ENCODE data around the gene ABCG5. TPM values are rescaled to one million over a fixed set of nuclear protein-coding genes. Genes with fewer than 3 reads are reported as not detected.

Gene ABCG5
- polyA plus RNA-seq, 1 donor (not counting 4 experiments of a cell fraction or from before 2014, with no cell fraction given) = not detected

GRCh38 chr2:43880471-43880870 lies 41.8 kb upstream of the ABCG5 start:
- Histone ChIP-seq H4K20me1 (ENCODE audit: control insufficient read depth, extremely low read depth, insufficient read depth, low read length) (no peaks in the 10 kb centered on the region), H3K4me1 (ENCODE audit: control insufficient read depth, extremely low read depth, insufficient read depth, low read length) (no peaks in the 10 kb centered on the region), H3K4me2 (ENCODE audit: control insufficient read depth, extremely low read depth, insufficient read depth, low read depth, low read length) (no peak overlapping the region), H3K9ac (ENCODE audit: control insufficient read depth, extremely low read depth, insufficient read depth, low read length) (no peak overlapping the region), H3K9me1 (ENCODE audit: control insufficient read depth, extremely low read depth, insufficient read depth, low read length) (no peaks in the 10 kb centered on the region), H3K79me2 (ENCODE audit: control insufficient read depth, insufficient read depth, low read length) (no peaks in the 10 kb centered on the region), H3K4me3 (ENCODE audit: control insufficient read depth in 2 of 3, extremely low read depth in 1 of 3, insufficient read depth in 2 of 3, low read depth in 1 of 3, low read length in 3 of 3) (no peak overlapping the region), H2AFZ (ENCODE audit: control insufficient read depth, low read length) (no peak overlapping the region), H3K27me3 (ENCODE audit: control insufficient read depth, extremely low read depth, insufficient read depth, low read length) (peaks cover 7% of the 10 kb centered on the region), H3K36me3 (ENCODE audit: control insufficient read depth in 2 of 2, extremely low read depth in 1 of 2, insufficient read depth in 2 of 2, low read length in 2 of 2) (peaks cover 0 to 2% of the 10 kb centered on the region in 2 experiments), H3K27ac (ENCODE audit: control insufficient read depth, insufficient read depth, low read length) (no peak overlapping the region), H3K9me3 (ENCODE audit: control insufficient read depth, low read depth, low read length) (no peaks in the 10 kb centered on the region)
- DNase-seq (ENCODE audit: low read depth, low spot score) (no peak), FAIRE-seq (no peak)
- dilution Hi-C loops (cut with MboI; ENCODE audit: extremely low pct_ligation_motif_present, low sequenced_read_pairs) = no loop called here
- TF ChIP-seq EZH2 (IDR thresholded peaks at IDR 0.05; ENCODE audit: low read length) (no peak), CTCF (optimal IDR thresholded peaks at IDR 0.05 in 1 of 3, IDR thresholded peaks at IDR 0.05 in 1 of 3, conservative IDR thresholded peaks at IDR 0.05 in 1 of 3; ENCODE audit: extremely low read depth in 1 of 3, insufficient read depth in 2 of 3, low read length in 3 of 3) (no peak)

DNA sequence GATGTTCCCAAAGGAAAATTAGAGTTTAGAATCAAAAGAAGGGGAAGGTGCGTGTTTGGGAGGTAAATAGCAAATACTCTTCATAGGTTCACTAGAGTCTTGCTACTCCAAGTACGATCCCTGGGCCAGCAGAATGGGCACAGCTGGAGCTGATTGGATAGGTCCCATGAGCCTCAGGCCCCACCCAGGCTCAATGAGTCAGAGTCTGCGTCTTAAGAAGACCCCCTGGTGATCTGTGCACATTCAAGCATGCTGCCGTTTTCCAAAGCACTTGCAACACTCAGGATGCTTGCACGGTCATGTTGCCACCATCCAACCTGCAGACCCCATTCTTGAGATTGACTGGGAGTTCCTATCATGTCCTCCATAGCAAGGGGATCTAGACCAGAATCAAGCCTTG lies 40.6 kb upstream of the ABCG5 start:
- H3K4me3 ChIP-seq (ENCODE audit: control insufficient read depth in 2 of 3, extremely low read depth in 1 of 3, insufficient read depth in 2 of 3, low read depth in 1 of 3, low read length in 3 of 3) = no peak overlapping the region
- dilution Hi-C loops (cut with MboI; ENCODE audit: extremely low pct_ligation_motif_present, low sequenced_read_pairs) = no loop called here
- H3K36me3 ChIP-seq (ENCODE audit: control insufficient read depth in 2 of 2, extremely low read depth in 1 of 2, insufficient read depth in 2 of 2, low read length in 2 of 2) = no peaks in the 10 kb centered on the region
- H3K27me3 ChIP-seq (ENCODE audit: control insufficient read depth, extremely low read depth, insufficient read depth, low read length) = peaks cover 7% of the 10 kb centered on the region
- H3K9me1 ChIP-seq (ENCODE audit: control insufficient read depth, extremely low read depth, insufficient read depth, low read length) = no peaks in the 10 kb centered on the region
- no peak for TF ChIP-seq EZH2 (IDR thresholded peaks at IDR 0.05; ENCODE audit: low read length)
- no peak for TF ChIP-seq CTCF (optimal IDR thresholded peaks at IDR 0.05 in 1 of 3, IDR thresholded peaks at IDR 0.05 in 1 of 3, conservative IDR thresholded peaks at IDR 0.05 in 1 of 3; ENCODE audit: extremely low read depth in 1 of 3, insufficient read depth in 2 of 3, low read length in 3 of 3)
- no peak for FAIRE-seq
- H3K4me1 ChIP-seq (ENCODE audit: control insufficient read depth, extremely low read depth, insufficient read depth, low read length) = no peaks in the 10 kb centered on the region
- H3K79me2 ChIP-seq (ENCODE audit: control insufficient read depth, insufficient read depth, low read length) = no peaks in the 10 kb centered on the region
- no peaks in the 10 kb centered on the region for H4K20me1 ChIP-seq (ENCODE audit: control insufficient read depth, extremely low read depth, insufficient read depth, low read length)
- no peak overlapping the region for H3K27ac ChIP-seq (ENCODE audit: control insufficient read depth, insufficient read depth, low read length)
- H3K9ac ChIP-seq (ENCODE audit: control insufficient read depth, extremely low read depth, insufficient read depth, low read length) = no peak overlapping the region
- H2AFZ ChIP-seq (ENCODE audit: control insufficient read depth, low read length) = no peak overlapping the region
- H3K9me3 ChIP-seq (ENCODE audit: control insufficient read depth, low read depth, low read length) = no peaks in the 10 kb centered on the region
- no peak overlapping the region for H3K4me2 ChIP-seq (ENCODE audit: control insufficient read depth, extremely low read depth, insufficient read depth, low read depth, low read length)
- DNase-seq (ENCODE audit: low read depth, low spot score) = no peak
